ENCODE measurements around the gene MPRIP.

- TF ChIP-seq CTCF (IDR thresholded peaks at IDR 0.05) (no peak), POLR2A (IDR thresholded peaks at IDR 0.05) (no peak), EP300 (IDR thresholded peaks at IDR 0.05) (no peak), POLR2AphosphoS5 (IDR thresholded peaks at IDR 0.05) (no peak)
These were observed 16.0 kb downstream of the MPRIP start for GRCh38 chr17:17058304-17058703.
